Loucy (cell line): Measurements from ENCODE around the gene SMG6.
A peak's percentile ranks its signal among the peaks of the same experiment; 100 is the strongest.

ENCODE experiments used
- EZH2phosphoT487 ChIP-seq: fragments of 200-600 bp; IDR thresholded peaks from 2 replicates; pipeline ENCODE4 v1.6.1; 2018; ENCODE audit warnings: antibody characterized with exemption, mild to moderate bottlenecking, moderate library complexity, borderline replicate concordance
- TF ChIP-seq, protein P1 (sequence below): fragments of 200-600 bp; sonication (generic); conservative IDR thresholded peaks from 2 replicates; pipeline ENCODE4 v1.5.1; 2014; ENCODE audit warnings: mild to moderate bottlenecking, antibody characterized with exemption, low read length

DNA sequence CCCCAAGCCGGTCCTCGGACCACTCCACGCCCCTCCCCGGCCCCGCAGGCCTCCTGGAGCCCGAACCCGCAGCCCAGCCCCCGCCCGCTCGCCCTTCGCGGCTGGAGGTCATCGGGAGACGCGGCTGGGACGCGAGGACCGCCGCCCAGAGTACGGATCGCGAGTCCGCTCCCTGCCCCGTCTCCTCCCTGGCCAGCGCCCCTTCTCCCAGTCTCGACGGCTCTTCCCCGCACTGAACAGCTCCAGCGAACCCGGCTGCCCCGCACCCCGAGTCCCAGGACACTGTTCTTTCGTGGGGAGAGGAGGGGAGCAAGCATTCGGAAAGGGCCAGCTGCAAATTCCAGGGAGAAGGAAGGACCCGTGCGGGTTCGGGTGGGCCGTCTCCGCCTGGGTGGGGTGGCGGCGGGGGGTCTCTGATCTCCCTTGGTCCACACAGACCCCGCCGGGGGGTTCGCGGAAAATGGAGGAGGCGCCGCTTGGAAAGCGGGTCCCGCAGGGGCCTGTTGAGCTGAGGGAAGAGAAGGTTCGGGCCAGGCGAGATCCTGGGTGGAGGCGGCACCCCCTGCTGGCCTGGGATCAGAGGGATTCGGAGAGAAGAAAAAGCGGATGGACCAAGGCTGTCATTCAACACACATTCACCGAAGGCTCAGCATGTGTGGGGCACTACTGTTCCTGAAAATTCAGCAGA, 277.8 kb downstream of the SMG6 start:
- TF ChIP-seq, protein P1, sequence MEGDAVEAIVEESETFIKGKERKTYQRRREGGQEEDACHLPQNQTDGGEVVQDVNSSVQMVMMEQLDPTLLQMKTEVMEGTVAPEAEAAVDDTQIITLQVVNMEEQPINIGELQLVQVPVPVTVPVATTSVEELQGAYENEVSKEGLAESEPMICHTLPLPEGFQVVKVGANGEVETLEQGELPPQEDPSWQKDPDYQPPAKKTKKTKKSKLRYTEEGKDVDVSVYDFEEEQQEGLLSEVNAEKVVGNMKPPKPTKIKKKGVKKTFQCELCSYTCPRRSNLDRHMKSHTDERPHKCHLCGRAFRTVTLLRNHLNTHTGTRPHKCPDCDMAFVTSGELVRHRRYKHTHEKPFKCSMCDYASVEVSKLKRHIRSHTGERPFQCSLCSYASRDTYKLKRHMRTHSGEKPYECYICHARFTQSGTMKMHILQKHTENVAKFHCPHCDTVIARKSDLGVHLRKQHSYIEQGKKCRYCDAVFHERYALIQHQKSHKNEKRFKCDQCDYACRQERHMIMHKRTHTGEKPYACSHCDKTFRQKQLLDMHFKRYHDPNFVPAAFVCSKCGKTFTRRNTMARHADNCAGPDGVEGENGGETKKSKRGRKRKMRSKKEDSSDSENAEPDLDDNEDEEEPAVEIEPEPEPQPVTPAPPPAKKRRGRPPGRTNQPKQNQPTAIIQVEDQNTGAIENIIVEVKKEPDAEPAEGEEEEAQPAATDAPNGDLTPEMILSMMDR: peak; percentile 59
- no peak for TF ChIP-seq EZH2phosphoT487
